GM12878 (cell line): ENCODE data around the gene DHX32. TPM values are rescaled to one million over a fixed set of nuclear protein-coding genes. Genes with fewer than 3 reads are reported as not detected.

Experiments used
- ATAC-seq: fragments of 200-7000 bp; cut with Tn5 transposase; 3 replicates; pipeline ENCODE4 v1.9.1; 2020; ENCODE audit warnings: mild to moderate bottlenecking, moderate library complexity
- BruUV-seq: library from RNA; stranded (reverse); fragments of 400-500 nt; replicated peaks from 2 replicates; lab custom pipeline; 2021; lab: Mats Ljungman, UMichigan
- CTCF ChIA-PET: fragments of 300-600 bp; sonication (Branson Sonifier 250); formaldehyde crosslinking; extraction: SDS; loops from one replicate; lab custom pipeline; 2021; ENCODE audit warnings: inconsistent platforms; lab: Yijun Ruan, JAX
- POLR2A ChIA-PET: fragments of 350-600 bp; formaldehyde crosslinking; extraction: SDS; loops from one replicate; lab custom pipeline; 2021; ENCODE audit warnings: inconsistent platforms; lab: Charles Lee
- RAD21 ChIA-PET: fragments of 300-600 bp; sonication (Branson Sonifier 250); formaldehyde crosslinking; loops from one replicate; lab custom pipeline; 2023; ENCODE audit warnings: antibody characterized with exemption; ENCODE audit not compliant: unreplicated experiment; lab: Charles Lee
- SMC1A ChIA-PET: fragments of 300-600 bp; sonication (Branson Sonifier 250); formaldehyde crosslinking; loops from one replicate; lab custom pipeline; 2023; ENCODE audit not compliant: unreplicated experiment, uncharacterized antibody; lab: Charles Lee
- DNase-seq: peaks from one replicate; pipeline ENCODE4 v3.0.0-alpha.2; 2011; ENCODE audit warnings: low read depth, low spot score
- FAIRE-seq: peaks from 3 replicates; lab custom pipeline; 2011; peaks lifted over from hg19 to GRCh38; lab: Jason Lieb, UNC
- H2AFZ ChIP-seq: 2 replicates; pipeline ENCODE4 v1.6.0; 2011; ENCODE audit warnings: low read depth, low read length, control low read depth; ENCODE audit not compliant: control insufficient read depth
- H3K27ac ChIP-seq: 2 replicates; pipeline ENCODE4 v1.5.1; 2011; ENCODE audit warnings: control low read depth; ENCODE audit not compliant: control insufficient read depth, insufficient read depth
- H3K27me3 ChIP-seq, 2 experiments: replicated peaks in 1 of 2; 2 replicates each; pipeline versions ENCODE4 v1.6.0 to v1.6.1; 2011; ENCODE audit warnings: low read length in 1 of 2; ENCODE audit not compliant: control insufficient read depth in 2 of 2, insufficient read depth in 2 of 2
- H3K36me3 ChIP-seq, 2 experiments: 2 replicates each; pipeline ENCODE4 v1.5.1; 2011; ENCODE audit warnings: low read length in 1 of 2; ENCODE audit not compliant: control insufficient read depth in 2 of 2, insufficient read depth in 2 of 2
- H3K4me1 ChIP-seq: 2 replicates; pipeline ENCODE4 v1.6.1; 2011; ENCODE audit warnings: mild to moderate bottlenecking, low read length, moderate library complexity, mixed read lengths; ENCODE audit not compliant: control insufficient read depth, insufficient read depth
- H3K4me2 ChIP-seq: 2 replicates; pipeline ENCODE4 v1.6.0; 2011; ENCODE audit warnings: control low read depth; ENCODE audit not compliant: control insufficient read depth, insufficient read depth
- H3K4me3 ChIP-seq: fragments of 200-600 bp; sonication (generic); 2 replicates; pipeline ENCODE4 v1.5.1; 2016
- H3K79me2 ChIP-seq: 2 replicates; pipeline ENCODE4 v1.6.0; 2011; ENCODE audit warnings: low read length; ENCODE audit not compliant: control insufficient read depth, insufficient read depth
- H3K9ac ChIP-seq: 2 replicates; pipeline ENCODE4 v1.8.0; 2011; ENCODE audit warnings: low read length, control low read depth, mixed read lengths; ENCODE audit not compliant: control insufficient read depth, insufficient read depth
- H3K9me3 ChIP-seq: replicated peaks from 3 replicates; pipeline ENCODE4 v1.5.1; 2011; ENCODE audit warnings: mild to moderate bottlenecking, low read length; ENCODE audit not compliant: control insufficient read depth, insufficient read depth
- H4K20me1 ChIP-seq: 2 replicates; pipeline ENCODE4 v1.6.0; 2011; ENCODE audit not compliant: control insufficient read depth, insufficient read depth
- ATF2 ChIP-seq: IDR thresholded peaks from 2 replicates; pipeline ENCODE4 v1.6.1; 2012; ENCODE audit warnings: low read length, inconsistent platforms
- ATF7 ChIP-seq: fragments of 450-650 bp; IDR thresholded peaks from 2 replicates; pipeline ENCODE4 v1.6.1; 2016; ENCODE audit warnings: low read depth, mild to moderate bottlenecking
- EZH2 ChIP-seq: IDR thresholded peaks from 2 replicates; pipeline ENCODE4 v1.6.1; 2012; ENCODE audit warnings: low read depth, mild to moderate bottlenecking, control low read depth, inconsistent platforms, low read length, borderline replicate concordance; ENCODE audit not compliant: control insufficient read depth
- GABPA ChIP-seq: IDR thresholded peaks from 2 replicates; pipeline ENCODE4 v1.6.1; 2014; ENCODE audit warnings: antibody characterized with exemption, low read depth, mild to moderate bottlenecking, inconsistent platforms
- IRF5 ChIP-seq: fragments of 450-650 bp; IDR thresholded peaks from 2 replicates; pipeline ENCODE4 v1.6.1; 2017; ENCODE audit warnings: borderline replicate concordance
- MEF2B ChIP-seq: fragments of 450-650 bp; IDR thresholded peaks from 2 replicates; pipeline ENCODE4 v1.6.1; 2018; ENCODE audit warnings: mild to moderate bottlenecking, moderate library complexity; ENCODE audit not compliant: partially characterized antibody, poor library complexity, severe bottlenecking
- ZBTB4 ChIP-seq: fragments of 450-650 bp; formaldehyde crosslinking; IDR thresholded peaks from 2 replicates; pipeline ENCODE4 v1.4.0; 2022; ENCODE audit warnings: mild to moderate bottlenecking, moderate library complexity
- WGBS: methylation state at CpG from one replicate; pipeline ENCODE4 v1.1.6; 2016; ENCODE audit warnings: low lambda C conversion rate; ENCODE audit not compliant: insufficient replicate concordance, insufficient coverage; ENCODE audit errors: missing lambda C conversion rate; 5-methylcytosine and 5-hydroxymethylcytosine counted together
- in situ Hi-C: fragments of 300-500 bp; cut with MboI; formaldehyde crosslinking; loops from 9 replicates; pipeline ENCODE4 v1.14.3; 2018; ENCODE audit warnings: mixed read lengths
- intact Hi-C: fragments of 100-400 bp; cut with micrococcal nuclease; formaldehyde crosslinking; loops from one replicate; pipeline ENCODE4 v1.14.2; 2022; ENCODE audit not compliant: unreplicated experiment
- polyA plus RNA-seq, 11 experiments: library from polyadenylated mRNA; depleted of rRNA in 4 of 11; unstranded in 6 of 11; stranded (reverse) in 5 of 11; fragments of >200 nt; fragmentation: Nextera tagmentation in 4 of 11; fragmentation: Illumina TruSeq in 1 of 11; extraction: Ambion mirVana in 4 of 11; extraction: Trizol in 1 of 11; gene quantifications; 1 replicate in 1 of 11; 2 replicates in 10 of 11; pipeline versions ENCODE4 v1.2.1 to v1.2.3, GENCODE V29; 2011 to 2016; ENCODE audit warnings: inconsistent platforms in 2 of 11, missing spikeins in 2 of 11, low read depth in 1 of 11
- total RNA-seq, 4 experiments: library from RNA; depleted of rRNA in 3 of 4; stranded (reverse); fragments of >200 nt in 3 of 4; fragmentation: Illumina TruSeq in 1 of 4; extraction: Trizol in 1 of 4; gene quantifications; 2 replicates each; pipeline versions ENCODE4 v1.2.1 to v1.2.3, GENCODE V29; 2013 to 2021

The DHX32 gene
- total and polyA plus RNA-seq, 10 of the 15 experiments (the other 5 are each of a cell fraction or from before 2014, with no cell fraction given) = 5.4 to 21.0 (median 16.0) TPM

GRCh38 chr10:125820701-125821100 is 60.4 kb downstream of the DHX32 start:
- no peaks in the 10 kb centered on the region for H3K27me3 ChIP-seq
- POLR2A ChIA-PET = no interaction called here
- RAD21 ChIA-PET = interaction anchor here (0.9 to 1.4 kb wide), 3 partner anchors 27 to 101 kb away, joined by 4 to 10 read pairs (median 5); partner anchors contain the start of gene EDRF1
- DNase-seq (peak; percentile 23), FAIRE-seq (no peak)
- H3K36me3 ChIP-seq = no peaks in the 10 kb centered on the region
- peak overlapping the region; percentile 28; the same call in 1 of the 2 replicates for H3K4me3 ChIP-seq
- in situ Hi-C loops = no loop called here
- no peaks in the 10 kb centered on the region for H3K9me3 ChIP-seq
- H3K27ac ChIP-seq = peak overlapping the region; percentile 50
- no TSS peak for BruUV-seq
- H3K9ac ChIP-seq = peak overlapping the region; percentile 10; the same call in 1 of the 2 replicates
- TF ChIP-seq IRF5 (no peak), GABPA (no peak), ZBTB4 (no peak), MEF2B (peak; percentile 66), ATF2 (no peak), ATF7 (0 out of 2 replicates have a peak, but pooled peaks have one; percentile 21), EZH2 (no peak)
- TF ChIP-seq, all 136 proteins: peak for 2
- Histone ChIP-seq H2AFZ (peak overlapping the region; percentile 9), H3K4me2 (peak overlapping the region; percentile 86), H3K79me2 (peaks cover 49% of the 10 kb centered on the region), H4K20me1 (no peaks in the 10 kb centered on the region), H3K4me1 (peaks cover 9% of the 10 kb centered on the region; the same call in 1 of the 2 replicates)
- ChIA-PET CTCF (interaction anchor here (1.0 to 1.4 kb wide), 2 partner anchors 11 to 15 kb away, joined by 3 to 4 read pairs; no protein-coding TSS in a partner anchor), SMC1A (interaction anchor here (0.9 to 2.2 kb wide), 6 partner anchors 10 to 62 kb away, joined by 3 to 15 read pairs (median 4); no protein-coding TSS in a partner anchor)
- WGBS = 0% methylated on average over 1 of the region's 1 CpG
- intact Hi-C loops = loop anchor here (5.0 kb wide), 1 partner anchor 38 kb away; no protein-coding TSS in a partner anchor
- ATAC-seq = peak; percentile 73
